ENCODE measurements around the gene GLE1.
"Not testable (repeated sequence)": the region's sequence is repeated elsewhere in the genome, so short reads cannot be mapped to it uniquely, and the experiment has no call there.

GLE1 gene

GRCh38 chr9:128503870-128504269 is 649 bp upstream of the GLE1 start:
- ChIA-PET CTCF (no interaction called here), POLR2A (interaction anchor here (1.2 kb wide), 1 partner anchor 11 kb away, joined by 3 read pairs; no protein-coding TSS in a partner anchor)
- no peak for TF ChIP-seq L3MBTL2 (conservative IDR thresholded peaks at IDR 0.05)
- TF ChIP-seq SUZ12 (IDR thresholded peaks at IDR 0.05): no peak
- no peak for TF ChIP-seq FOXK2 (IDR thresholded peaks at IDR 0.05)
- no peak for TF ChIP-seq NFRKB (IDR thresholded peaks at IDR 0.05)
- TF ChIP-seq ELF4 (IDR thresholded peaks at IDR 0.05): no peak
- TF ChIP-seq ARNT (IDR thresholded peaks at IDR 0.05): no peak
- TF ChIP-seq FOXM1 (IDR thresholded peaks at IDR 0.05; ENCODE audit: borderline replicate concordance): no peak
- no peak for TF ChIP-seq BHLHE40 (IDR thresholded peaks at IDR 0.05; ENCODE audit: borderline replicate concordance)
- no peak for TF ChIP-seq SP1 (IDR thresholded peaks at IDR 0.05)
- no peak for TF ChIP-seq PKNOX1 (IDR thresholded peaks at IDR 0.05)
- no peak for TF ChIP-seq FOXA1 (IDR thresholded peaks at IDR 0.05)
- TF ChIP-seq HDGF (IDR thresholded peaks at IDR 0.05; ENCODE audit: borderline replicate concordance): no peak
- TF ChIP-seq LEF1 (IDR thresholded peaks at IDR 0.05; ENCODE audit: borderline replicate concordance): no peak
- no peak for TF ChIP-seq CTBP1 (IDR thresholded peaks at IDR 0.05; ENCODE audit: borderline replicate concordance)
- no peak for DNase-seq (ENCODE audit: extremely low spot score)

GRCh38 chr9:128505414-128505765 is 871 bp downstream of the GLE1 start:
- POLR2A ChIA-PET: interaction anchor here (0.8 to 2.2 kb wide), 10 partner anchors 8 to 230 kb away, joined by 3 to 22 read pairs (median 4); partner anchors contain the start of genes GOLGA2, SPTAN1 and SWI5
- TF ChIP-seq FOXA1 (IDR thresholded peaks at IDR 0.05): no peak
- TF ChIP-seq FOXM1 (IDR thresholded peaks at IDR 0.05; ENCODE audit: borderline replicate concordance): no peak
- no peak for TF ChIP-seq NFRKB (IDR thresholded peaks at IDR 0.05)
- no peak for TF ChIP-seq L3MBTL2 (conservative IDR thresholded peaks at IDR 0.05)
- TF ChIP-seq CTBP1 (IDR thresholded peaks at IDR 0.05; ENCODE audit: borderline replicate concordance): no peak
- TF ChIP-seq SUZ12 (IDR thresholded peaks at IDR 0.05): no peak
- no peak for TF ChIP-seq FOXK2 (IDR thresholded peaks at IDR 0.05)
- no peak for TF ChIP-seq ELF4 (IDR thresholded peaks at IDR 0.05)
- TF ChIP-seq HDGF (IDR thresholded peaks at IDR 0.05; ENCODE audit: borderline replicate concordance): no peak
- TF ChIP-seq PKNOX1 (IDR thresholded peaks at IDR 0.05): no peak
- TF ChIP-seq ZNF384 (IDR thresholded peaks at IDR 0.05): no peak
- TF ChIP-seq BHLHE40 (IDR thresholded peaks at IDR 0.05; ENCODE audit: borderline replicate concordance): no peak
- no peak for TF ChIP-seq ARNT (IDR thresholded peaks at IDR 0.05)
- no peak for TF ChIP-seq SP1 (IDR thresholded peaks at IDR 0.05)
- no peak for DNase-seq (ENCODE audit: extremely low spot score)
- CTCF ChIA-PET: interaction anchor here (0.8 to 1.0 kb wide), 2 partner anchors 20 to 227 kb away, joined by 3 read pairs; no protein-coding TSS in a partner anchor

- CTCF ChIA-PET; DNase-seq (ENCODE audit: extremely low spot score): not testable (repeated sequence)
- POLR2A ChIA-PET: interaction anchor here (1.2 to 2.2 kb wide), 2 partner anchors 21 to 46 kb away, joined by 5 to 22 read pairs; partner anchors contain the start of gene SPTAN1
Measured at GRCh38 chr9:128505906-128506305, 1.4 kb downstream of the GLE1 start.

GRCh38 chr9:128512820-128513219 is 8.3 kb downstream of the GLE1 start:
- CTCF ChIA-PET: no interaction called here
- POLR2A ChIA-PET: interaction anchor here (0.6 to 0.9 kb wide), 2 partner anchors 8 to 452 kb away, joined by 3 read pairs; partner anchors contain the start of gene GLE1
- no peak for DNase-seq (ENCODE audit: extremely low spot score)
- TF ChIP-seq PKNOX1 (IDR thresholded peaks at IDR 0.05) (no peak), ARNT (IDR thresholded peaks at IDR 0.05) (no peak), FOXK2 (IDR thresholded peaks at IDR 0.05) (no peak), NFRKB (IDR thresholded peaks at IDR 0.05) (no peak), ZNF384 (IDR thresholded peaks at IDR 0.05) (no peak), TARDBP (IDR thresholded peaks at IDR 0.05) (no peak), ELF4 (IDR thresholded peaks at IDR 0.05) (no peak), SP1 (IDR thresholded peaks at IDR 0.05) (no peak), BHLHE40 (IDR thresholded peaks at IDR 0.05; ENCODE audit: borderline replicate concordance) (no peak), LEF1 (IDR thresholded peaks at IDR 0.05; ENCODE audit: borderline replicate concordance) (no peak), CTBP1 (IDR thresholded peaks at IDR 0.05; ENCODE audit: borderline replicate concordance) (no peak), L3MBTL2 (conservative IDR thresholded peaks at IDR 0.05) (no peak), HDGF (IDR thresholded peaks at IDR 0.05; ENCODE audit: borderline replicate concordance) (no peak), FOXM1 (IDR thresholded peaks at IDR 0.05; ENCODE audit: borderline replicate concordance) (no peak), SUZ12 (IDR thresholded peaks at IDR 0.05) (no peak), FOXA1 (IDR thresholded peaks at IDR 0.05) (no peak)

- no peak for DNase-seq (ENCODE audit: extremely low spot score)
- TF ChIP-seq HDGF (IDR thresholded peaks at IDR 0.05; ENCODE audit: borderline replicate concordance) (no peak), FOXK2 (IDR thresholded peaks at IDR 0.05) (no peak), LEF1 (IDR thresholded peaks at IDR 0.05; ENCODE audit: borderline replicate concordance) (no peak), CTBP1 (IDR thresholded peaks at IDR 0.05; ENCODE audit: borderline replicate concordance) (no peak), L3MBTL2 (conservative IDR thresholded peaks at IDR 0.05) (no peak), PKNOX1 (IDR thresholded peaks at IDR 0.05) (no peak), ARNT (IDR thresholded peaks at IDR 0.05) (no peak), FOXA1 (IDR thresholded peaks at IDR 0.05) (no peak), SP1 (IDR thresholded peaks at IDR 0.05) (no peak), ZNF384 (IDR thresholded peaks at IDR 0.05) (no peak), ELF4 (IDR thresholded peaks at IDR 0.05) (no peak), FOXM1 (IDR thresholded peaks at IDR 0.05; ENCODE audit: borderline replicate concordance) (no peak), TARDBP (IDR thresholded peaks at IDR 0.05) (no peak), BHLHE40 (IDR thresholded peaks at IDR 0.05; ENCODE audit: borderline replicate concordance) (no peak), NFRKB (IDR thresholded peaks at IDR 0.05) (no peak), SUZ12 (IDR thresholded peaks at IDR 0.05) (no peak)
- CTCF ChIA-PET: interaction anchor here (0.5 kb wide), 1 partner anchor 9 kb away, joined by 4 read pairs; no protein-coding TSS in a partner anchor
- POLR2A ChIA-PET: interaction anchor here (3.7 kb wide), 1 partner anchor 17 kb away, joined by 12 read pairs; the partner anchor contains the start of gene GLE1
Measured at GRCh38 chr9:128521956-128522355, 17.4 kb downstream of the GLE1 start.
